Astrocyte (in vitro differentiated cells and primary cell): ENCODE measurements around the gene RASA1.

ENCODE experiments used
- EZH2 ChIP-seq: IDR thresholded peaks from 2 replicates; pipeline ENCODE4 v1.6.1; 2012; ENCODE audit warnings: mild to moderate bottlenecking, low read length, inconsistent platforms; ENCODE audit not compliant: insufficient read depth
- TF ChIP-seq, protein P1 (sequence below): IDR thresholded peaks from 2 replicates; pipeline ENCODE4 v1.5.1; 2011; ENCODE audit warnings: low read depth, mild to moderate bottlenecking, inconsistent platforms, low read length, moderate library complexity; ENCODE audit not compliant: insufficient read depth

DNA sequence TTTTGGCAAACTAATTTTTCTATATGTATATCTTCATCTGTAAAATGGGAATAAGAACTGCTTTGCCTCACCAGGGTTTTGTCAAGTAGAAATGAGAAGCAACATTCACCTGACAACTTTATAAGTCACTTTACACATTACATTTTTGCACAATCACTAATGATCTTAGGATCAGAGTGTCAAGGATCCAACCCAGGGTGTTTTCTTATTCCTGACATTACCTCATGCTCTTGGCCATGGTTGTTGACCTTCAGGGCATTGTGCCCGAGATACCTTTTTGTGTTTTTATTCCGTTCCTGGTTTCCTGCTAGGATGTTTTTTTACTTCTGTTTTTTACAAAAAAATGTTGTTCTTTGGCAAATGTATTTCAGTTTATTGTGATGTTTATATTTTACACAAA lies 22.2 kb upstream of the RASA1 start:
- TF ChIP-seq, protein P1, sequence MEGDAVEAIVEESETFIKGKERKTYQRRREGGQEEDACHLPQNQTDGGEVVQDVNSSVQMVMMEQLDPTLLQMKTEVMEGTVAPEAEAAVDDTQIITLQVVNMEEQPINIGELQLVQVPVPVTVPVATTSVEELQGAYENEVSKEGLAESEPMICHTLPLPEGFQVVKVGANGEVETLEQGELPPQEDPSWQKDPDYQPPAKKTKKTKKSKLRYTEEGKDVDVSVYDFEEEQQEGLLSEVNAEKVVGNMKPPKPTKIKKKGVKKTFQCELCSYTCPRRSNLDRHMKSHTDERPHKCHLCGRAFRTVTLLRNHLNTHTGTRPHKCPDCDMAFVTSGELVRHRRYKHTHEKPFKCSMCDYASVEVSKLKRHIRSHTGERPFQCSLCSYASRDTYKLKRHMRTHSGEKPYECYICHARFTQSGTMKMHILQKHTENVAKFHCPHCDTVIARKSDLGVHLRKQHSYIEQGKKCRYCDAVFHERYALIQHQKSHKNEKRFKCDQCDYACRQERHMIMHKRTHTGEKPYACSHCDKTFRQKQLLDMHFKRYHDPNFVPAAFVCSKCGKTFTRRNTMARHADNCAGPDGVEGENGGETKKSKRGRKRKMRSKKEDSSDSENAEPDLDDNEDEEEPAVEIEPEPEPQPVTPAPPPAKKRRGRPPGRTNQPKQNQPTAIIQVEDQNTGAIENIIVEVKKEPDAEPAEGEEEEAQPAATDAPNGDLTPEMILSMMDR = no peak
- no peak for TF ChIP-seq EZH2
